Activated gamma-delta T cell treated with Interleukin-2 at 50 U/mL for 16 hours (primary cell): ENCODE measurements around the gene SFRP5.

Experiments
- DNase-seq: peaks from one replicate; pipeline ENCODE4 v3.0.0-alpha.2; 2020

The SFRP5 gene

DNA sequence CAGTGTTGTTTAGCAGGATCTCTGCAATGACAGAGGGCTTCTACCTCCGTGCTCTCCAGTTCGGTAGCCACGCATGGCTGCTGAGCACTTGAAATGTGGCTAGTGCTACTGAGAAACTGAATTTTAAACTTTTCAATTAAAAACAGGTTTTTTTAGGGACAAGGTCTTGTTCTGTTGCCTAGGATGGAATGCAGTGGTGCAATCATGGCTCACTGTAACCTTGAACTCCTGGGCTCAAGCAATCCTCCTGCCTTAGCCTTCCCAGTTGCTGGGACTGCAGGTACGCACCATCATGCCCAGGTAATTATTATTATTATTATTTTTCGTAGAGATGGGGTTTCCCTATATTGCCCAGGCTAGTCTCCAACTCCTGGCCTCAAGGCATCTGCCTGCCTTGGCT lies 13.4 kb upstream of the SFRP5 start:
- no peak for DNase-seq

- DNase-seq = no peak
These were observed 12.5 kb upstream of the SFRP5 start for GRCh38 chr10:97784200-97784810.

DNA sequence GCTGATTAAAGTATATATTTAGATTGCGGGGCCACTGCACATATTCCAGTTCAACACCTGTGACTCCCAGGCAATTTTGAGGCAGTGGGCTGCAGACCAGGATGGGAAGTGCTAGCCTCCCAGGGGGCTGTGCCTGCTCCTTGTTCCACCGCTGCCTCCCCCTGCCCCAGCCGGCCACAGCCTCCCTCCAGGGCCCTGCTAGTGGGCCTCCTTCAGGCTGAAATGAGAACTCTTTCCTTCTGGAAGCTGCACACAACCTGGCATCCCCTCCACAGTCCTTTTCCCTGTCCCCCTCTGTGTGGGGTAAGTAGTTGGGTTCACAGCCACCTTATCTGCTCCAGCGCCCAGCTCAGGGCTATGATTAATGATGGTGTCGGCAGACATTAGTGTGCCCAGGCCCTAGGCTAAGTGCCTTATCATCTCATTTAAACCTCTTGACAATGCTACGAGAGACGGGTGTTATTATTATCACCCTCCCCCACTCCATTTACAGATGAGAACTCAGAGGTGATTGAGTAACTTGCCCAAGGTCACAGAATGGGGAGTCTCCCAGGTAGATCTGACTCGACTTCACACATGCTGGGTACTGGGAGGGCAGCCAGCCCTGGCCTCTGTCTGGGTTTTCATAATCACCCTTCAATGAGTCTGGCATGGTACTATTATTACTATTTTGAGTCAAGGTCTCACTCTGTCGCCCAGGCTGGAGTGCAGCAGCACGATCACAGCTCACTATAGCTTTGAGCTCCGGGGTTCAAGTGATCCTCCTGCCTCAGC lies 10.8 kb upstream of the SFRP5 start:
- no peak for DNase-seq

DNA sequence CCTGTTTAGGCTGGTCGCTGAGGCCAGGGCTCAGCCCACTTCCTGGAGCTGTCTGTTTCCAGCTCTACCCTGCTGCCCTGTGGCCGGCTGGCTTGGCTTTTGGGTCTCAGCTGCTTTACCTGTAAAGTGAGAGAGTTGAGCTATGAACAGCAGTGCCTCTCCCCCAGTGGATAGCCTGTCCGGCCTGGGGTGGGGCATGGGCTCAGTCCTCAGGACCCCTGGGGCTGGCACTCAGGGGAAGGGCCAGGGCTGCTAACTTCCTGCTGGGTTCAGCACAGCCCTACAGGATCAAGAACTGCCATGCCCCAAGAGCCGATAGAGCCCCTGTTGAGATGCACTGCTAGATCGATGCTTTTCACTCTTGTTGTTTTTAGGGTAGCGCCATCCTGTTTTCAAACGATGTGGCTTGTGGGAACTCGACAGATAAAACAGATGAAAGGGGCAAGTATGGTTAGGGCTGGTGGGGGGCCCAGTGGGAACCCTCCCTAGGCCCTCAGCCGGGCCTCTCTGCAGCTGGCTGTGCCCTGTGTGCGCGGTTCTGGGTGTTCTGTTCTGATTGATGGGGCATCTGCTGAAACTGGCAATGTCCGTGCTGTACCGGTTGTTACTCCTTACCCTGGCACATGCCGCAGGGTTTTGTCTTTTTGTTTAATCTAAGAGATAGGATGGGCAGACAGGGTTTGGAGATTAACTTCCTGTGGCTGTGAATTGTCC lies 10.0 kb upstream of the SFRP5 start:
- DNase-seq = no peak

- DNase-seq = no peak
These were observed 9.2 kb upstream of the SFRP5 start for GRCh38 chr10:97780841-97781617.

DNA sequence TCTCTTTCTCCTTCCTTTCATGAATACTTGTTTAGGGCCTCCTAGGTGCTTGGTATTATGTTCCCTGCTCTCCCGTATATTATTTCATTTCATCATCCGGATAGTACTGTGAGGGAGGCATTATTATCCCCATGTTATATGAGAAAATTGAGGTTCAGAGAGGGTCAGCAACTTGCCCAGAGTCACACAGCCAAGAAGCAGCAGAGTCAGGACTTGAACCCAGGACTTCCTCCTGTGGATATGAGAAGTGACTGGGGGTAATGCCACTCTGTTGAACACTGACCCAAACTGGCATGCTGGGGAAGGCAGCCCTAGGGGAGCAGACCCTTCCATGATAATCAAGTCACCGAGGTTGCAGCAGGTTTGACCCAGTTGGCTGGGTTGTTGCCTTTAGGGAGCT lies 8.2 kb upstream of the SFRP5 start:
- DNase-seq = no peak

- no peak for DNase-seq
These were observed 7.7 kb upstream of the SFRP5 start for GRCh38 chr10:97779492-97779891.

DNA sequence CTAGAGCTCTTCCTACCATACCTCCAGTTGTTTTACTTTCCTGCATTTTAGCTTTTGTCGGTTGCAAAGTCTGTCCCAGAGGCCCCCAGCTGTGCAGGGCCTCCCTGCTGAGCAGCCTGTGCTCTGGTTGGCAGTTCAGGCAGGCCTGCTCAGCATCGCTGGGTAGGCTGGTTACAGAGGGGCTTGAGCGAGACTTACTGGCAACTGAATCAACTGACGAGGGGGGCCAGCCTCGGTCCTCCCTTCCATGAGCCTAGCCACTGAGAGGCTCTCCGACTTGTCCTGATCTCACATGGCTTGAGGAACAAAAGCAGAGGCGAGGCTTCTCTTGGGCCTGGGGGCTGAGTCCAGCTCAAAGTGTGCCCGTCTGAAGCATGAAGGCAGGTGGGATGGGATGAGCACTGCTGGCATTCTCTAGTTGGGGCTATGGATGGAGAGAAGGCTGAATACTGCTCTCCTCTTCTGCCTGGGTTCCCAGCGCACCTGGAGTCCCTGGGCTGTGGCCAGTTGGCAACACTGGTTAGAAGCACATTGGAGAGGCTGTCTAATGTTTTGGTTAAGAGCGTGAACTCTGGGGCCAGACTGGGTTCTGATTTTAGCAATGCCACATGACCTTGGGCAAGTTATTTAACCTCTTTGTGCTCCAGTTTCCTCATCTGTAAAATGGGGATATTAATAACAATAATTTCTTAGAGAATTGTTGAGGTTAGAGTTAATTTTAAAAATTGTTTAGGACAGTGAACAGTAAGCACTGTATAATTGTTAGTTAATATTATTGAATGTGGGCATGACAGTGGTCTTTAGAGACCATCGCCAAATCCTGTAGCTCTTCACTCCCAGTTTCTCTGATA lies 6.9 kb upstream of the SFRP5 start:
- DNase-seq = no peak

DNA sequence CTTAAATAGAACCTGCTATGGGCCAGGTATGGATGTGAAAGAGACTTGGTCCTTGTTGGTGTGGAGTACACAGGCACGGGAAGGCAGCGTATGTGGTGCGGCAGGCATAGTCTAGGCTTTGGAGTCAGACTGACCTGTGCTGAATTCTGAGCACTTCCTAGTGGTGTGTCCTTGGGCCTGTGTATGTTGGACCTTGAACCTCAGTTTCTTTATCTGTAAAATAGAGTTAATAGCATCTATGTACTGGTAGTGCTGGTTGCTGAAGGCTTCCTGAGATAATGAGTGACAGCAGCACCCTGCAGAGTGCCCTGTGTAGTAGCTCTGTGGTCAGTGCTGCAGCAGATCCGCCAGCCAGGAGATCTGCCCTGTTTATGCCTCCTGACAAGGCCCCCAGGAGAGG lies 5.3 kb upstream of the SFRP5 start:
- DNase-seq = no peak

GRCh38 chr10:97774811-97775294 lies 3.1 kb upstream of the SFRP5 start:
- no peak for DNase-seq

DNA sequence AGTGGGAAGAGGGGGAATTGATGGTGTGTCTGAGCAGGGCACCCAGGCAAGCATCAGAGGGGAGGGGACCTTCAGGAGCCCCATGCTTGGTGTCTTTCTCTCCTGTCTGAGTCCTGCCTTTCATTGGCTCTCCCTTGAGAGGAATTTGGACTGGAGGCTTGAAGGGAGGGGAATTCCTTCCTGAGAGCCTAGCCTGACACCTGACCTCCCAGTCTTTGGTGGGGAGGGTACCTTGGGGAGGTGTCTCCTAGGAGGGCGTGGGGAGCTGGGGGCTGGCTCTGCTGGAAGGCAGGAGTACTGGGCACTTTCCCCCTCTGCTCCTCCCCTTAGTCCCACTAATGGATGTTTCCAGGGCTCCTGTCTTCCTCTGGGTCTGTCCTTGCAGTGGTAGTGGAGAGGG lies 1.3 kb upstream of the SFRP5 start:
- DNase-seq = no peak

- DNase-seq = no peak
These were observed 526 bp downstream of the SFRP5 start for GRCh38 chr10:97771055-97771891.

- no peak for DNase-seq
These were observed 1.5 kb downstream of the SFRP5 start for GRCh38 chr10:97770255-97770654.

GRCh38 chr10:97768322-97769315 lies 3.2 kb downstream of the SFRP5 start:
- no peak for DNase-seq

- DNase-seq = no peak
These were observed 4.5 kb downstream of the SFRP5 start for GRCh38 chr10:97766996-97767924.

DNA sequence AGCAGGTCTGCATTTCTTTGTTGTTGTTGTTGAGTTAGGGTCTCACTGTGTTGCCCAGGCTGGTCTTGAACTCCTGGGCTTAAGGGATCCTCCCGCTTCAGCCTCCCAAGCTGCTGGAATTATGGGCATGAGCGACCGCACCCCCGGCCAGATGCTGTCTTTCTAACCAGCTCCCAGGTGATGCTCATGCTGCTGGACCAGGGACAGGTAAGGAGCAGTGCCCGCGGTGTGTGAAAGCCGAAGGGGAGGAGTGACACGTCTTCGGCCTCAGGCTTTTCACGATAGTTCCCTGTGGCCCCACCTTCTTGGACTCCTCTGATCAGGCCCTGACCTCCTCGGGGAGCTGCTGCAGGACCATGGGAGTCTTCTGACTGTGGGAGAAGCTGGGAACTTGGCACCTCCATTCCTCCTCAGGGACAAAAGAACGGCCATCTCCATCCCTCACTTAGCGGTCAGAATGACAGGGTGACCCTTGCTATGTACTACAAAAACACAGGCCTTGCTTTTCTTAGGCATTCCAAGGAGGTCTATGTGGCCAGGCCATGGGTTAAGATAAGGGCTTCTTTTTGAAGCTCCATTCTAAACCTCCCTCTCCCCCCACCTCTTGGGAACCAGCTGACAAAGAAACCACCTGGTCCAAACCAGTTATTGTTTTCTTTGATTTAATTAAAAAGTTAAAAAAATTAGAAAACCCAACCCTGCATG lies 5.5 kb downstream of the SFRP5 start:
- no peak for DNase-seq

GRCh38 chr10:97765201-97765600 lies 6.6 kb downstream of the SFRP5 start:
- no peak for DNase-seq

DNA sequence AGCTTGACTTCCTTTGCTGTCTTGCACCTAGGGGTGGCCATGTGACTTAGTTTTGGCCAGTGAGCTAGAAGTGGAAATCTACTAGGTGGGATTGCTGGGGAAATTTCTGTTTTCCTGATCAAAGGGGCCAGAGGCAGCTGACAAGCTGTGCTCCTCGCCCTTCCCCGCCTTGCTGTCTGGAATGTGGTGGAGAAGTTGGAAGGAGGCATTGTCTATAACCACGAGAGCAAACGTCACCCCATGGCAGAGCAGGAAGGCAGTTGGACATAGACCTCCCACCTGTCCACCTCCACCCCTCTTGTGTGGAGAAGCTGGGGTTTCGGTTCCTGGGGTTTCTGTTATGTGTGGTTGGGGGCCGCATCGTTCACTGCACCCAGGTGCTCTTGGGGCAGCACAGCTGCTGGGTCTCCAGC lies 7.3 kb downstream of the SFRP5 start:
- no peak for DNase-seq
